IMR-90 (cell line): ENCODE results near the gene SH3RF2. TPM values are rescaled to one million over a fixed set of nuclear protein-coding genes. Genes with fewer than 3 reads are reported as not detected.
A peak's percentile ranks its signal among the peaks of the same experiment; 100 is the strongest.

Experiments used
- ATAC-seq: fragments of 200-7000 bp; cut with Tn5 transposase; 2 replicates; pipeline ENCODE4 v1.9.1; 2020; ENCODE audit warnings: low read depth, mild to moderate bottlenecking, moderate library complexity
- BruUV-seq: library from RNA; stranded (reverse); fragments of 400-500 nt; replicated peaks from 2 replicates; lab custom pipeline; 2021; lab: Mats Ljungman, UMichigan
- CTCF ChIA-PET: fragments of 300-600 bp; formaldehyde crosslinking; extraction: SDS; loops from one replicate; lab custom pipeline; 2021; ENCODE audit warnings: antibody characterized with exemption; lab: Yijun Ruan, JAX
- POLR2A ChIA-PET: fragments of 300-600 bp; sonication (Branson Sonifier 250); formaldehyde crosslinking; loops from one replicate; lab custom pipeline; 2022; ENCODE audit warnings: antibody characterized with exemption; ENCODE audit not compliant: unreplicated experiment; lab: Charles Lee
- DNase-seq: peaks from one replicate; pipeline ENCODE4 v3.0.0; 2013
- H2AFZ ChIP-seq: replicated peaks from 2 replicates; pipeline ENCODE3; 2013; ENCODE audit warnings: low read length, mild to moderate bottlenecking; ENCODE audit not compliant: poor library complexity
- H2AK5ac ChIP-seq: 2 replicates; pipeline ENCODE4 v1.6.1; 2013; ENCODE audit warnings: low read depth, low read length, inconsistent platforms
- H2AK9ac ChIP-seq: replicated peaks from 2 replicates; pipeline ENCODE3; 2013; ENCODE audit warnings: mild to moderate bottlenecking, low read depth, low read length, moderate library complexity; ENCODE audit not compliant: poor library complexity
- H2BK120ac ChIP-seq: 2 replicates; pipeline ENCODE4 v1.6.1; 2013; ENCODE audit warnings: low read depth, low read length, inconsistent platforms
- H2BK15ac ChIP-seq: 3 replicates; pipeline ENCODE4 v1.6.1; 2013; ENCODE audit warnings: low read depth, low read length, inconsistent platforms
- H2BK20ac ChIP-seq: 2 replicates; pipeline ENCODE4 v1.6.1; 2013; ENCODE audit warnings: low read depth, mild to moderate bottlenecking, inconsistent platforms, low read length, moderate library complexity
- H2BK5ac ChIP-seq: 2 replicates; pipeline ENCODE4 v1.6.1; 2013; ENCODE audit warnings: mild to moderate bottlenecking, low read depth, low read length, inconsistent platforms; ENCODE audit not compliant: poor library complexity, severe bottlenecking
- H3K14ac ChIP-seq: replicated peaks from 2 replicates; pipeline ENCODE4 v1.6.1; 2013; ENCODE audit warnings: low read depth, low read length, inconsistent platforms
- H3K18ac ChIP-seq: 2 replicates; pipeline ENCODE4 v1.6.1; 2013; ENCODE audit warnings: low read depth, low read length, control low read depth
- H3K23ac ChIP-seq: 2 replicates; pipeline ENCODE4 v1.6.1; 2013; ENCODE audit warnings: low read depth, low read length, inconsistent platforms
- H3K27ac ChIP-seq: 2 replicates; pipeline ENCODE4 v1.5.1; 2013; ENCODE audit warnings: mild to moderate bottlenecking, control low read depth, low read length; ENCODE audit not compliant: insufficient read depth
- H3K27me3 ChIP-seq: 2 replicates; pipeline ENCODE4 v1.6.1; 2013; ENCODE audit warnings: low read length; ENCODE audit not compliant: control insufficient read depth, insufficient read depth
- H3K36me3 ChIP-seq: 2 replicates; pipeline ENCODE4 v1.6.1; 2013; ENCODE audit warnings: low read length, mixed read lengths; ENCODE audit not compliant: control insufficient read depth, insufficient read depth
- H3K4ac ChIP-seq: 2 replicates; pipeline ENCODE4 v1.6.1; 2013; ENCODE audit warnings: low read depth, low read length, inconsistent platforms
- H3K4me1 ChIP-seq: 2 replicates; pipeline ENCODE4 v1.6.1; 2013; ENCODE audit warnings: low read length, mixed read lengths; ENCODE audit not compliant: control insufficient read depth, insufficient read depth
- H3K4me2 ChIP-seq: 2 replicates; pipeline ENCODE4 v1.6.1; 2013; ENCODE audit warnings: low read depth, mild to moderate bottlenecking, control low read depth, low read length, moderate library complexity
- H3K4me3 ChIP-seq: 2 replicates; pipeline ENCODE4 v1.5.1; 2013; ENCODE audit warnings: low read depth, mild to moderate bottlenecking, control low read depth, low read length, moderate library complexity; ENCODE audit not compliant: insufficient read depth
- H3K56ac ChIP-seq: 2 replicates; pipeline ENCODE4 v1.6.1; 2013; ENCODE audit warnings: low read length, inconsistent platforms; ENCODE audit not compliant: insufficient read depth; ENCODE audit errors: extremely low read depth
- H3K79me1 ChIP-seq, 2 experiments: 2 replicates each; pipeline ENCODE4 v1.6.1; 2013; ENCODE audit warnings: low read length in 2 of 2, inconsistent platforms in 1 of 2, low read depth in 1 of 2
- H3K9ac ChIP-seq: 2 replicates; pipeline ENCODE4 v1.6.1; 2013; ENCODE audit warnings: low read depth, low read length, control low read depth
- H3K9me1 ChIP-seq: 2 replicates; pipeline ENCODE4 v1.6.1; 2013; ENCODE audit warnings: low read length, inconsistent platforms; ENCODE audit not compliant: insufficient read depth
- H3K9me3 ChIP-seq: 2 replicates; pipeline ENCODE4 v1.6.1; 2013; ENCODE audit warnings: low read length; ENCODE audit not compliant: control insufficient read depth, insufficient read depth
- H4K20me1 ChIP-seq: 2 replicates; pipeline ENCODE4 v1.6.1; 2013; ENCODE audit warnings: low read length, inconsistent platforms; ENCODE audit not compliant: insufficient read depth
- H4K5ac ChIP-seq: 2 replicates; pipeline ENCODE4 v1.6.1; 2013; ENCODE audit warnings: mild to moderate bottlenecking, low read depth, low read length, control low read depth
- H4K8ac ChIP-seq, 2 experiments: 2 replicates each; pipeline ENCODE4 v1.6.1; 2013; ENCODE audit warnings: low read depth in 2 of 2, low read length in 2 of 2, control low read depth in 1 of 2, inconsistent platforms in 1 of 2
- H4K91ac ChIP-seq: 2 replicates; pipeline ENCODE4 v1.6.1; 2013; ENCODE audit warnings: low read depth, low read length, inconsistent platforms; ENCODE audit not compliant: insufficient read depth
- MAFK ChIP-seq: IDR thresholded peaks from 2 replicates; pipeline ENCODE4 v1.6.1; 2012; ENCODE audit warnings: low read depth, low read length, improper control_type of control experiment
- NFE2L2 ChIP-seq: fragments of 150-350 bp; IDR thresholded peaks from 2 replicates; pipeline ENCODE4 v1.6.1; 2016; ENCODE audit warnings: low read depth, mild to moderate bottlenecking, low read length
- USF2 ChIP-seq: fragments of 150-350 bp; IDR thresholded peaks from 2 replicates; pipeline ENCODE4 v1.6.1; 2017; ENCODE audit warnings: mild to moderate bottlenecking, antibody characterized with exemption, low read length, low read depth
- WGBS, 2 experiments: methylation state at CpG; one replicate each; pipeline versions ENCODE4 v1.1.5 to v1.1.7; 2013; ENCODE audit warnings: missing lambda C conversion rate in 2 of 2; ENCODE audit not compliant: insufficient read length in 1 of 2; ENCODE audit errors: extremely low coverage in 2 of 2; 5-methylcytosine and 5-hydroxymethylcytosine counted together
- dilution Hi-C: fragments of 300-500 bp; cut with HindIII; formaldehyde crosslinking; loops from one replicate; pipeline ENCODE4 v1.14.3; 2018; ENCODE audit warnings: low sequenced_read_pairs; ENCODE audit not compliant: unreplicated experiment
- in situ Hi-C: fragments of 300-500 bp; cut with MboI; formaldehyde crosslinking; loops from 3 replicates; pipeline ENCODE4 v1.14.3; 2019; ENCODE audit warnings: low sequenced_read_pairs, inconsistent platforms, mixed read lengths
- intact Hi-C: fragments of 100-400 bp; cut with micrococcal nuclease; formaldehyde crosslinking; loops from 2 replicates; pipeline ENCODE4 v1.10.0; 2022
- polyA plus RNA-seq, 3 experiments: library from polyadenylated mRNA; depleted of rRNA; stranded (reverse); fragments of >200 nt; gene quantifications; 2 replicates each; pipeline ENCODE4 v1.2.3, GENCODE V29; 2012; ENCODE audit warnings: low replicate concordance in 1 of 3
- total RNA-seq: library from RNA; depleted of rRNA; stranded (reverse); fragments of >200 nt; gene quantifications from 2 replicates; pipeline ENCODE4 v1.2.3, GENCODE V29; 2012

Gene SH3RF2
- total and polyA plus RNA-seq, 2 of the 4 experiments (the other 2 are of a cell fraction), result 1.3 to 1.7 TPM

- dilution Hi-C loops (no loop called here), intact Hi-C loops (no loop called here), in situ Hi-C loops (no loop called here)
- Histone ChIP-seq H3K79me1 (no peaks in the 10 kb centered on the region), H3K23ac (no peak overlapping the region), H3K36me3 (no peaks in the 10 kb centered on the region), H2AK9ac (no peak overlapping the region), H4K20me1 (no peaks in the 10 kb centered on the region), H3K27ac (no peak overlapping the region), H3K9me1 (no peaks in the 10 kb centered on the region), H4K5ac (no peak overlapping the region), H2AK5ac (no peak overlapping the region), H3K56ac (no peak overlapping the region), H3K9ac (no peak overlapping the region), H2BK5ac (no peak overlapping the region), H3K14ac (no peak overlapping the region), H3K4ac (no peak overlapping the region), H3K9me3 (no peaks in the 10 kb centered on the region; the same call in 1 of the 2 replicates), H4K91ac (no peak overlapping the region), H3K18ac (no peak overlapping the region), H3K4me3 (no peak overlapping the region), H2AFZ (no peak overlapping the region), H3K27me3 (peaks cover 4% of the 10 kb centered on the region), H2BK120ac (no peak overlapping the region), H2BK20ac (no peak overlapping the region), H3K4me1 (no peaks in the 10 kb centered on the region), H3K4me2 (no peak overlapping the region), H2BK15ac (no peak overlapping the region), H4K8ac (no peak overlapping the region)
- WGBS, 2 experiments, result no CpG with 5 or more reads among the region's 2 CpGs
- no peak for TF ChIP-seq USF2
- no peak for TF ChIP-seq NFE2L2
- 0 out of 2 replicates have a peak, but pooled peaks have one; percentile 2 for TF ChIP-seq MAFK
- DNase-seq, result peak; percentile 33
- ChIA-PET POLR2A (no interaction called here), CTCF (interaction anchor here (1.1 kb wide), 1 partner anchor 9 kb away, joined by 3 read pairs; no protein-coding TSS in a partner anchor)
- BruUV-seq, result no TSS peak
- ATAC-seq, result no peak
Measured at GRCh38 chr5:145989428-145989827, 53.0 kb downstream of the SH3RF2 start.
